ENCODE measurements around the gene FBRSL1. TPM values are rescaled to one million over a fixed set of nuclear protein-coding genes. Genes with fewer than 3 reads are reported as not detected.

Gene FBRSL1
- total RNA-seq, 1 experiment from 2014 or later: 96.1 TPM

DNA sequence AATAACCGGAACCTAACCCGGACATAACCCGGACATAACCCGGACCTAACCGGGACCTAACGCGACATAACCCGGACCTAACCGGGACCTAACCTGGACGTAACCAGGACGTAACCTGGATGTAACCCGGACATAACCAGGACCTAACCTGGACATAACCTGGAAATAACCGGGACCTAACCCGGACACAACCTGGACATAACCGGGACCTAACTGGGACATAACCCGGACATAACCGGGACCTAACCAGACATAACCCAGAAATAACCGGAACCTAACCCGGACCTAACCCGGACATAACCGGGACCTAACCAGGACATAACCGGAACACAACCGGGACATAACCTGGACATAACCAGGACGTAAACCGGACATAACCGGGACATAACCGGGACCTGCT is 6.7 kb upstream of the FBRSL1 start:
- TF ChIP-seq, protein P1, sequence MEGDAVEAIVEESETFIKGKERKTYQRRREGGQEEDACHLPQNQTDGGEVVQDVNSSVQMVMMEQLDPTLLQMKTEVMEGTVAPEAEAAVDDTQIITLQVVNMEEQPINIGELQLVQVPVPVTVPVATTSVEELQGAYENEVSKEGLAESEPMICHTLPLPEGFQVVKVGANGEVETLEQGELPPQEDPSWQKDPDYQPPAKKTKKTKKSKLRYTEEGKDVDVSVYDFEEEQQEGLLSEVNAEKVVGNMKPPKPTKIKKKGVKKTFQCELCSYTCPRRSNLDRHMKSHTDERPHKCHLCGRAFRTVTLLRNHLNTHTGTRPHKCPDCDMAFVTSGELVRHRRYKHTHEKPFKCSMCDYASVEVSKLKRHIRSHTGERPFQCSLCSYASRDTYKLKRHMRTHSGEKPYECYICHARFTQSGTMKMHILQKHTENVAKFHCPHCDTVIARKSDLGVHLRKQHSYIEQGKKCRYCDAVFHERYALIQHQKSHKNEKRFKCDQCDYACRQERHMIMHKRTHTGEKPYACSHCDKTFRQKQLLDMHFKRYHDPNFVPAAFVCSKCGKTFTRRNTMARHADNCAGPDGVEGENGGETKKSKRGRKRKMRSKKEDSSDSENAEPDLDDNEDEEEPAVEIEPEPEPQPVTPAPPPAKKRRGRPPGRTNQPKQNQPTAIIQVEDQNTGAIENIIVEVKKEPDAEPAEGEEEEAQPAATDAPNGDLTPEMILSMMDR (IDR thresholded peaks at IDR 0.05; ENCODE audit: insufficient read depth in 1 of 2, low read depth in 1 of 2, low read length in 1 of 2, severe bottlenecking in 1 of 2, unreplicated experiment in 1 of 2): no peak
- Histone ChIP-seq H3K4me3 (ENCODE audit: low read depth, low read length) (no peak overlapping the region), H3K27me3 (replicated peaks; ENCODE audit: control insufficient read depth, insufficient read depth, low read length) (no peaks in the 10 kb centered on the region), H3K9me3 (no peaks in the 10 kb centered on the region), H3K4me1 (no peaks in the 10 kb centered on the region), H3K36me3 (ENCODE audit: control insufficient read depth, insufficient read depth, low read length) (no peaks in the 10 kb centered on the region)
- no peaks in the 10 kb centered on the region for H3K36me3 Mint-ChIP-seq (ENCODE audit: insufficient read depth, unreplicated experiment)
- H3K27me3 Mint-ChIP-seq (ENCODE audit: insufficient read depth, unreplicated experiment): peaks cover 8% of the 10 kb centered on the region
- H3K27ac Mint-ChIP-seq (ENCODE audit: unreplicated experiment): no peak overlapping the region
- no peak for DNase-seq
- no peaks in the 10 kb centered on the region for H3K4me1 Mint-ChIP-seq (ENCODE audit: low read depth, unreplicated experiment)
- H3K4me3 Mint-ChIP-seq (ENCODE audit: unreplicated experiment): no peak overlapping the region
- no TSS peak for BruUV-seq (replicated peaks)
- ChIA-PET CTCF (no interaction called here), POLR2A (no interaction called here)
- intact Hi-C loops (cut with micrococcal nuclease; ENCODE audit: unreplicated experiment): no loop called here
- H3K9me3 Mint-ChIP-seq (ENCODE audit: unreplicated experiment): no peaks in the 10 kb centered on the region

DNA sequence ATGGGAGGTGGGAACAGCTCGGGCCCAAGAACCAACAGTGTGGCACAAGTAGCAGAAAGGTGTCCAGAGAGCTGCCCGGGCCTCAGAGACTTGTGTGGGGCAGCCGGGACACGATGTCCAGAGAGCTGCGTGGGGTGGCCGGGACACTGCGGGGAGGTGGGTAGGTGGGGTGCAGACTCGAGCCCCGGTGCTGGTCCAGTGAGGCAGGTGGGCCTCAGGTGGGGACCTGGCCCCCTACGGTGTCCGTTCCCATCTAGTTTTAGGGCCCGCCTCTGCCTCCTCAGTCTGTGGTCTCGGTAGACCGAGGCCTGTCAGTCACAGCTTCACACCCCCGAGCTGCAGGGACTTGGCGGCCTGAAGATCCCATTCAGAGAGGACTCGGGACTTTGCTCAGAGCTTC is 6.3 kb upstream of the FBRSL1 start:
- intact Hi-C loops (cut with micrococcal nuclease; ENCODE audit: unreplicated experiment): no loop called here
- DNase-seq: no peak
- Mint-ChIP-seq H3K36me3 (ENCODE audit: insufficient read depth, unreplicated experiment) (no peaks in the 10 kb centered on the region), H3K27me3 (ENCODE audit: insufficient read depth, unreplicated experiment) (peaks cover 8% of the 10 kb centered on the region), H3K9me3 (ENCODE audit: unreplicated experiment) (no peaks in the 10 kb centered on the region), H3K4me1 (ENCODE audit: low read depth, unreplicated experiment) (no peaks in the 10 kb centered on the region), H3K4me3 (ENCODE audit: unreplicated experiment) (no peak overlapping the region), H3K27ac (ENCODE audit: unreplicated experiment) (no peak overlapping the region)
- Histone ChIP-seq H3K4me1 (peaks cover 3% of the 10 kb centered on the region; the same call in 1 of the 2 replicates), H3K4me3 (ENCODE audit: low read depth, low read length) (no peak overlapping the region), H3K27me3 (replicated peaks; ENCODE audit: control insufficient read depth, insufficient read depth, low read length) (no peaks in the 10 kb centered on the region), H3K9me3 (no peaks in the 10 kb centered on the region), H3K36me3 (ENCODE audit: control insufficient read depth, insufficient read depth, low read length) (no peaks in the 10 kb centered on the region)
- ChIA-PET CTCF (no interaction called here), POLR2A (no interaction called here)
- TF ChIP-seq, protein P1 (IDR thresholded peaks at IDR 0.05; ENCODE audit: insufficient read depth in 1 of 2, low read depth in 1 of 2, low read length in 1 of 2, severe bottlenecking in 1 of 2, unreplicated experiment in 1 of 2): no peak
- BruUV-seq (replicated peaks): no TSS peak

DNA sequence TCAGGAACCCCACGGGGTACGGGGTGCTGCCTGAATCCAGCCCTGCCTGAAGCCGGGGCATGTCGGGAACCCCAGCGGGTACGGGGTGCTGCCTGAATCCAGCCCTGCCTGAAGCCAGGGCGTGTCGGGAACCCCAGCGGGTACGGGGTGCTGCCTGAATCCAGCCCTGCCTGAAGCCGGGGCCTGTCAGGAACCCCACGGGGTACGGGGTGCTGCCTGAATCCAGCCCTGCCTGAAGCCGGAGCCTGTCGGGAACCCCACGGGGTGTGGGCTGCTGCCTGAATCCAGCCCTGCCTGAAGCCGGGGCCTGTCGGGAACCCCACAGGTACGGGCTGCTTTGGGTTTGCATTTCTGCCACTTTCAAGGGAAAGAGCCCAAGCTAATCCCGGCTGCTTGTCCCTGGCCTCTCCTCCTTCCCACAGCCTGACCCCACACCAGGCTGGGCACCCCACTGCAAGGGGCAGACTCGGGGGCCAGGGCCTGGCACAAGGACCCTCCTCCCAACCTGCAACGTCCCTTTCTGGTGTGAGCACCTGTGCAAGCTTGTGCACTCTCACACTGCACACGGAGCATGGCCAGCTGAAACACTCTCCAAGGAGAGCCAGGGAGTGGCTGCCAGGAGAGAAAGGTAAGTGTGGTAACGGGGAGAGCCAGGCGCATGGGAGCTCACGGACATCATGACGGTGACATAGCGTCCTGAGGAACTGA is 5.6 kb upstream of the FBRSL1 start:
- BruUV-seq (replicated peaks): no TSS peak
- no peaks in the 10 kb centered on the region for H3K36me3 ChIP-seq (ENCODE audit: control insufficient read depth, insufficient read depth, low read length)
- H3K27me3 Mint-ChIP-seq (ENCODE audit: insufficient read depth, unreplicated experiment): peaks cover 8% of the 10 kb centered on the region
- no peaks in the 10 kb centered on the region for H3K27me3 ChIP-seq (replicated peaks; ENCODE audit: control insufficient read depth, insufficient read depth, low read length)
- H3K36me3 Mint-ChIP-seq (ENCODE audit: insufficient read depth, unreplicated experiment): no peaks in the 10 kb centered on the region
- CTCF ChIA-PET: no interaction called here
- no peak overlapping the region for H3K27ac Mint-ChIP-seq (ENCODE audit: unreplicated experiment)
- no peak overlapping the region for H3K4me3 ChIP-seq (ENCODE audit: low read depth, low read length)
- TF ChIP-seq, protein P1 (IDR thresholded peaks at IDR 0.05; ENCODE audit: insufficient read depth in 1 of 2, low read depth in 1 of 2, low read length in 1 of 2, severe bottlenecking in 1 of 2, unreplicated experiment in 1 of 2): no peak
- H3K9me3 ChIP-seq: no peaks in the 10 kb centered on the region
- intact Hi-C loops (cut with micrococcal nuclease; ENCODE audit: unreplicated experiment): no loop called here
- no peaks in the 10 kb centered on the region for H3K9me3 Mint-ChIP-seq (ENCODE audit: unreplicated experiment)
- no peak for DNase-seq
- peaks cover 9% of the 10 kb centered on the region; the same call in 1 of the 2 replicates for H3K4me1 ChIP-seq
- no peaks in the 10 kb centered on the region for H3K4me1 Mint-ChIP-seq (ENCODE audit: low read depth, unreplicated experiment)
- no peak overlapping the region for H3K4me3 Mint-ChIP-seq (ENCODE audit: unreplicated experiment)
- POLR2A ChIA-PET: no interaction called here

Data from Caco-2 (cell line).